GM23338 (cell line): ENCODE data around the gene SMIM44. TPM values are rescaled to one million over a fixed set of nuclear protein-coding genes. Genes with fewer than 3 reads are reported as not detected.

Source experiments
- ATAC-seq: fragments of 200-7000 bp; cut with Tn5 transposase; 3 replicates; pipeline ENCODE4 v1.9.1; 2020
- DNase-seq: peaks from one replicate; pipeline ENCODE4 v3.0.0-alpha.2; 2015; ENCODE audit warnings: low spot score
- H2AFZ ChIP-seq: fragments of 200-600 bp; sonication (generic); 2 replicates; pipeline ENCODE4 v1.8.0; 2016; ENCODE audit warnings: antibody characterized with exemption, mild to moderate bottlenecking, moderate library complexity
- H3F3A ChIP-seq: fragments of 200-600 bp; sonication (generic); replicated peaks from 2 replicates; pipeline ENCODE4 v1.8.0; 2017; ENCODE audit warnings: antibody characterized with exemption, mixed run types, low read depth
- H3K27ac ChIP-seq: fragments of 200-600 bp; sonication (generic); 2 replicates; pipeline ENCODE4 v1.6.1; 2016; ENCODE audit warnings: low read depth
- H3K27me3 ChIP-seq: fragments of 200-600 bp; sonication (generic); 2 replicates; pipeline ENCODE4 v1.8.0; 2016; ENCODE audit warnings: mild to moderate bottlenecking, mixed run types, moderate library complexity; ENCODE audit not compliant: insufficient read depth
- H3K36me3 ChIP-seq: fragments of 200-600 bp; sonication (generic); 2 replicates; pipeline ENCODE4 v1.8.0; 2016; ENCODE audit warnings: mild to moderate bottlenecking; ENCODE audit not compliant: insufficient read depth
- H3K4me1 ChIP-seq: fragments of 200-600 bp; sonication (generic); 2 replicates; pipeline ENCODE4 v1.8.0; 2016; ENCODE audit warnings: mild to moderate bottlenecking, moderate library complexity; ENCODE audit not compliant: insufficient read depth
- H3K4me2 ChIP-seq: fragments of 200-600 bp; sonication (generic); 2 replicates; pipeline ENCODE4 v1.7.1; 2017; ENCODE audit warnings: mixed run types
- H3K4me3 ChIP-seq: fragments of 200-600 bp; sonication (generic); 2 replicates; pipeline ENCODE4 v1.6.1; 2016; ENCODE audit warnings: mixed run types
- H3K79me2 ChIP-seq: fragments of 200-600 bp; sonication (generic); replicated peaks from 2 replicates; pipeline ENCODE4 v1.8.0; 2017; ENCODE audit warnings: mild to moderate bottlenecking; ENCODE audit not compliant: insufficient read depth
- H3K9me2 ChIP-seq: fragments of 200-600 bp; sonication (generic); 2 replicates; pipeline ENCODE4 v1.8.0; 2017; ENCODE audit not compliant: insufficient read depth
- H4K20me1 ChIP-seq: fragments of 200-600 bp; sonication (generic); replicated peaks from 2 replicates; pipeline ENCODE4 v1.8.0; 2017; ENCODE audit warnings: mild to moderate bottlenecking; ENCODE audit not compliant: insufficient read depth
- H3K27ac Mint-ChIP-seq: 2 replicates; pipeline ENCODE4 v1.8.0; 2020; ENCODE audit warnings: inconsistent platforms, mild to moderate bottlenecking, moderate library complexity, mixed read lengths
- H3K27me3 Mint-ChIP-seq: 3 replicates; pipeline ENCODE4 v1.8.0; 2022; ENCODE audit warnings: low read depth, mild to moderate bottlenecking, moderate library complexity, mixed read lengths, inconsistent platforms; ENCODE audit not compliant: insufficient read depth, poor library complexity
- H3K36me3 Mint-ChIP-seq: 3 replicates; pipeline ENCODE4 v1.8.0; 2021; ENCODE audit warnings: low read depth, mild to moderate bottlenecking, inconsistent platforms, moderate library complexity, mixed read lengths
- H3K4me1 Mint-ChIP-seq: 3 replicates; pipeline ENCODE4 v1.8.0; 2020; ENCODE audit warnings: mild to moderate bottlenecking, inconsistent platforms, mixed read lengths
- H3K4me3 Mint-ChIP-seq: 3 replicates; pipeline ENCODE4 v1.8.0; 2021; ENCODE audit warnings: moderate library complexity, mild to moderate bottlenecking, inconsistent platforms, mixed read lengths
- H3K9me3 Mint-ChIP-seq: 3 replicates; pipeline ENCODE4 v1.8.0; 2020; ENCODE audit warnings: moderate library complexity, mild to moderate bottlenecking, inconsistent platforms, mixed read lengths
- CREB1 ChIP-seq: fragments of 250-450 bp; sonication (Bioruptor Pico); IDR thresholded peaks from 2 replicates; pipeline ENCODE4 v1.5.0; 2020; ENCODE audit warnings: low read depth, mild to moderate bottlenecking, moderate library complexity
- CTCF ChIP-seq, 2 experiments: fragments of 200-600 bp in 1 of 2; sonication (generic) in 1 of 2; conservative IDR thresholded peaks; 2 replicates each; pipeline versions ENCODE4 v1.5.1 to v1.6.1; 2016 to 2017; ENCODE audit warnings: antibody characterized with exemption in 2 of 2, low read depth in 2 of 2, mild to moderate bottlenecking in 2 of 2, moderate library complexity in 1 of 2
- ETS1 ChIP-seq: IDR thresholded peaks from 2 replicates; pipeline ENCODE4 v1.6.1; 2016; ENCODE audit warnings: antibody characterized with exemption
- EZH2 ChIP-seq: fragments of 200-600 bp; sonication (generic); IDR thresholded peaks from one replicate; pipeline ENCODE4 v1.8.0; 2017; ENCODE audit warnings: antibody characterized with exemption, mild to moderate bottlenecking, low read depth; ENCODE audit not compliant: unreplicated experiment
- JUNB ChIP-seq: IDR thresholded peaks from one replicate; pipeline ENCODE4 v1.6.1; 2016; ENCODE audit warnings: antibody characterized with exemption; ENCODE audit not compliant: unreplicated experiment
- NANOG ChIP-seq: IDR thresholded peaks from 2 replicates; pipeline ENCODE4 v1.6.1; 2016; ENCODE audit warnings: antibody characterized with exemption, borderline replicate concordance
- POLR2AphosphoS5 ChIP-seq: IDR thresholded peaks from 2 replicates; pipeline ENCODE4 v1.6.1; 2016; ENCODE audit warnings: antibody characterized with exemption, low read depth
- REST ChIP-seq: IDR thresholded peaks from one replicate; pipeline ENCODE4 v1.6.1; 2018; ENCODE audit warnings: antibody characterized with exemption; ENCODE audit not compliant: unreplicated experiment
- STAT1 ChIP-seq: IDR thresholded peaks from one replicate; pipeline ENCODE4 v1.6.1; 2016; ENCODE audit warnings: antibody characterized with exemption; ENCODE audit not compliant: unreplicated experiment
- ZNF114 ChIP-seq: fragments of 250-450 bp; sonication (Bioruptor Pico); IDR thresholded peaks from 2 replicates; pipeline ENCODE4 v1.5.0; 2020; ENCODE audit warnings: mild to moderate bottlenecking, moderate library complexity
- ZNF331 ChIP-seq: fragments of 250-450 bp; sonication (Bioruptor Pico); IDR thresholded peaks from 2 replicates; pipeline ENCODE4 v1.5.0; 2020; ENCODE audit warnings: low read depth, mild to moderate bottlenecking, moderate library complexity
- ZNF462 ChIP-seq: fragments of 250-450 bp; sonication (Bioruptor Pico); IDR thresholded peaks from 2 replicates; pipeline ENCODE4 v1.5.0; 2020; ENCODE audit warnings: mild to moderate bottlenecking, moderate library complexity
- polyA plus RNA-seq: library from polyadenylated mRNA; unstranded; fragments of >200 nt; fragmentation: Nextera tagmentation; extraction: Ambion mirVana; gene quantifications from 2 replicates; pipeline ENCODE4 v1.2.1, GENCODE V29; 2016
- total RNA-seq: library from RNA; depleted of rRNA; stranded (reverse); fragments of >200 nt; shearing (Covaris generic); gene quantifications from 2 replicates; pipeline ENCODE4 v1.2.3, GENCODE V29; 2014

Gene SMIM44
- total and polyA plus RNA-seq, 2 experiments from 2014 or later, result not detected

GRCh38 chr19:3500429-3501101, 17.3 kb upstream of the SMIM44 start, which contains the start of gene DOHH:
DOHH (minus strand) TSS chr19:3500674; CDS start chr19:3496814, 3,860 bp downstream.
- H3F3A ChIP-seq, result 0 out of 2 replicates have a peak, but pooled peaks cover 3% of the 10 kb centered on the region
- DNase-seq (peak; percentile 98), ATAC-seq (peak; percentile 93)
- H3K4me3 ChIP-seq, result peak within 1 kb of the TSS; percentile 99
- H3K4me1 ChIP-seq, result peaks cover 17% of the 10 kb centered on the region
- H3K27me3 Mint-ChIP-seq, result peaks cover 7% of the 10 kb centered on the region
- peaks cover 13% of the 10 kb centered on the region for H3K4me1 Mint-ChIP-seq
- peaks cover 5% of the 10 kb centered on the region; the same call in 1 of the 2 replicates for H3K36me3 ChIP-seq
- H3K27me3 ChIP-seq, result no peaks in the 10 kb centered on the region
- H3K27ac ChIP-seq, result peak within 1 kb of the TSS; percentile 86
- peaks cover 27% of the 10 kb centered on the region for H3K79me2 ChIP-seq
- H3K36me3 Mint-ChIP-seq, result peaks cover 25% of the 10 kb centered on the region
- H3K9me2 ChIP-seq, result no peaks in the 10 kb centered on the region
- H3K27ac Mint-ChIP-seq, result peak within 1 kb of the TSS; percentile 100
- peaks cover 5% of the 10 kb centered on the region; the same call in 1 of the 2 replicates for H4K20me1 ChIP-seq
- H3K9me3 Mint-ChIP-seq, result peaks cover 4% of the 10 kb centered on the region; the same call in 1 of the 3 replicates
- H2AFZ ChIP-seq, result peak within 1 kb of the TSS; percentile 1; the same call in 1 of the 2 replicates
- no peak for TF ChIP-seq STAT1
- no peak for TF ChIP-seq JUNB
- TF ChIP-seq NANOG, result no peak
- peak; percentile 83 for TF ChIP-seq POLR2AphosphoS5
- no peak for TF ChIP-seq ZNF331 (CRISPR knock-in tag)
- TF ChIP-seq CREB1, result peak; percentile 18; the same call in 1 of the 2 replicates
- TF ChIP-seq REST, result no peak
- no peak for TF ChIP-seq EZH2
- no peak for TF ChIP-seq ZNF114 (CRISPR knock-in tag)
- no peak for TF ChIP-seq ETS1
- TF ChIP-seq CTCF (conservative IDR thresholded peaks at IDR 0.05; ENCODE audit: low read depth in 2 of 2), result no peak
- no peak for TF ChIP-seq ZNF462 (CRISPR knock-in tag)
- H3K4me2 ChIP-seq, result peak within 1 kb of the TSS; percentile 92
- H3K4me3 Mint-ChIP-seq, result peak within 1 kb of the TSS; percentile 87
